GM19372 (cell line): Measurements from ENCODE around the gene RCC2.
"Not testable (repeated sequence)": the region's sequence is repeated elsewhere in the genome, so short reads cannot be mapped to it uniquely, and the experiment has no call there.

Experiments
- ATAC-seq: cut with Tn5 transposase; IDR thresholded peaks from one replicate; pipeline ENCODE4 v1.9.1; 2021; ENCODE audit warnings: mild to moderate bottlenecking, low read depth, moderate library complexity; ENCODE audit not compliant: unreplicated experiment

RCC2 gene

GRCh38 chr1:17439250-17440073, at the start of gene RCC2:
Gene RCC2, minus strand, starts transcription at chr1:17439677. Its CDS starts 1,163 bp downstream, at chr1:17438514.
- ATAC-seq = peak; percentile 49

GRCh38 chr1:17486242-17486641, 46.8 kb upstream of the RCC2 start:
- no peak for ATAC-seq

- ATAC-seq = no peak
Measured at GRCh38 chr1:17485281-17485680, 45.8 kb upstream of the RCC2 start.

DNA sequence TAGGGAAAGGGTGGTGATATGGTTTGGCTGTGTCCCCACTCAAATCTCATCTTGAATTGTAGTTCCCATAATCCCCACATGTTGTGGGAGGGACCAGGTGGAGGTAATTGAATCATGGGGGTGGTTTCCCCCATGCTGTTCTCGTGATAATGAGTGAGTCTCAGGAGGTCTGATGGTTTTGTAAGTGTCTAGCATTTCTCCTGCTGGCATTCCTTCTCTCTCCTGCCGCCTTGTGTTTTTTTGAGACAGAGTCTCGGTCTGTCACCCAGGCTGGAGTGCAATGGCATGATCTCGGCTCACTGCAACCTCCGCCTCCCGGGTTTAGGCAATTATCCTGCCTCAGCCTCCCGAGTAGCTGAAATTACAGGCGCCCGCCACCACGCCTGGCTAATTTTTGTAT, 42.5 kb upstream of the RCC2 start:
- not testable (repeated sequence) for ATAC-seq

DNA sequence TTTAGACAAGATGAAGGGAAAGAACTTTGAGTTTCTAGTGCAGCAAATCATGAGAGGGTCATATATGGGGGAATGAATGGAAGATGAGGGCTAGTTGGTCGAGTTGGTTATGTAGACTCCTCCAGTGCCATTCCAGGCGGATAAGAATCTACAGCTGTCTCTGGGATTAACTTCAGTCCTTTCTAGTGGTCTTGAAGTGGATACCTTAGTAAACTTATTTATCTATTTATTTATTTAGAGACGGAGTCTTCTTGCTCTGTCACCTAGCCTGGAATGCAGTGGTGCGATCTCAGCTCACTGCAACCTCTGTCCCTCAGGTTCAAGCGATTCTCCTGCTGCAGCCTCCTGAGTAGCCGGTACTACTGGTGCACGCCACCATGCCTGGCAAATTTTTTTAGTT, 41.4 kb upstream of the RCC2 start:
- ATAC-seq = no peak

DNA sequence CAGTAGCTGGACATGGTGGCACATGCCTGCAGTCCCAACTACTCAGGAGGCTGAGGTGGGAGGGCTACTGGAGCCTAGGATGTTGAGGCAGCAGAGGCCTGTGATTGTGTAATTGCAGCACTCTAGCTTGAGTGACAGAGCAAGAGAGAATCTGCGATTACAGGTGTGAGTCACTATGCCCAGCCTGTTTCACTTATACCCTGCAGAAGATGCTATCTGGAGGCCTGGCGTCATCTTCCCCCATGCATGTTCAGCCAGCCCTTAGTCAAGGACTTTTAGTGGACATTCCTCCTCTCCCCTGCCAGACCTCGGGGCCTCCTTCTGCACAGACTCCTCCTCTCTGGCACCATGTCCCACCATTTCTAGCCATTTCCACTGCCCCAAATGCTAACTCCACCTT, 36.3 kb upstream of the RCC2 start:
- ATAC-seq = no peak

GRCh38 chr1:17474836-17475555, 35.5 kb upstream of the RCC2 start:
- ATAC-seq = not testable (repeated sequence)

- no peak for ATAC-seq
Measured at GRCh38 chr1:17472814-17473213, 33.3 kb upstream of the RCC2 start.

DNA sequence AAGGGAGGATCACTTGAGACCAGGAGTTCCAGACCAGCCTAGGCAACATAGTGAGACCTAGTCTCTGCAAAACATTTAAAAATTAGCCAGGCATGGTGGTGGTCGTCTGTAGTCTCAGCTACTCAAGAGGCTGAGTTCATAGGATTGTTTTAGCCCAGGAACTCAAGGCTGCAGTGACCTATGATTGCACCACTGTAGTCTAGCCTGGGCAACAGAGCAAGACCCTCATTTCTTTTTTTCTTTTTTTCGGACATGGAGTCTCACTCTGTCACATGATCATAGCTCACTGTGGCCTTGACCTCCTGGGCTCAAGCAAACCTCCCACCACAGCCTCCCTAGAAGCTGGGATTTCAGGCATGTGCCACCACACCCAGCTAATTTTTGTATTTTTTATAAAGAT, 31.9 kb upstream of the RCC2 start:
- ATAC-seq = no peak

DNA sequence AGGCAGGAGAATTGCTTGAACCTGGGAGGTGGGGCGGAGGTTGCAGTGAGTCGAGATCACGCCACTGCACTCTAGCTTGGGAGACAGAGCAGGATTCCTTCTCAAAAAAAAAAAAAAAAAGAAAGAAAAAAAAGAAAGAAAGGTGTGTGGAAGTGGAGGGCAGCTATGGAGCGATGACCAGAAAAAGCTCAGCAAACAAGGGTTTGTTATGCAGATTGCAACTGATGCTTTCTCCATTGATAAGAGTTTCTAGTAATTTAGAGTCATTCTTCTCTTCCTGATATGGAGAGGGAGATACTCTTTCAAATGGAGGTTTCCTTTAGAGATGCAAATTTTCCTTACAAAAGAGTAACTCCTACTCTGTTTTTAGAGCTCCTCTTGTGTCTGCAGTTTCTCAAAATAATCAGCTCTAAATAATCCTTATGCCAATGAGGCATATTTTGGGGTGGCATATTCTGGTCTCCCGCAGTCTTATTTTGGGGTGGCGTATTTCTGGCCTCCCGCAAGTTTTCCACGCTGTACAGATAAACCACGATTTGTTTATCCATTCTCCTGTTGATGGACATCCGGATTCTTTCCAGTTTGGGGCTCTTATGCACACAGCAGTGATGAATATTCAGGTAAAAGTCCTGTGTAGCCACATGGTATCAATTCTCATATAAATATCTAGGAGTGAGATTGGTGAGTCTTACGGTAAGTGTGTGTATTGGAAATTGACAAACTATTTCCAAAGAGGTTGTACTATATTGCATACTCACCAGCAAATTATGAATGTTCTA, 30.7 kb upstream of the RCC2 start:
- ATAC-seq = no peak

- ATAC-seq = not testable (repeated sequence)
Measured at GRCh38 chr1:17468357-17469265, 29.1 kb upstream of the RCC2 start.

GRCh38 chr1:17466359-17466758, 26.9 kb upstream of the RCC2 start:
- ATAC-seq = no peak

DNA sequence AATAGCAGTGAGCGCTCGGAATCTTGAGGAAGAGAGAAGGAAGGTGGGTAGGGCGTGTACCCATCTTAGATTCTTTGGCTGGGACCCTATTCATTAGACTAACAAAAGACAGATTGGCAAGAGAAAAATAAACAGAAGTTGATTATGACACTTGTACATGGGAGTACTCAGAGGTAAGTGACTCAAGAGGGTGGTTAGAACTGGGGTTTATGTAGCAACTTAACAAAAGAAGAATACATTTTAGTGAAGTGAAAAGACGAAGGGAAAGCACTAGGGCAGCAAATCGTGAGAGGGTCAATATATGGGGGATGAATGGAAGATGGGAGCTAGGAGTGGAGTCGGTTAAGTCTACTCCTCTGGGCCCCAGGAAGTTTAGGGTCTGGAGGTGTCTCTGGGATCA, 25.8 kb upstream of the RCC2 start:
- no peak for ATAC-seq

GRCh38 chr1:17463991-17464390, 24.5 kb upstream of the RCC2 start:
- ATAC-seq = no peak

DNA sequence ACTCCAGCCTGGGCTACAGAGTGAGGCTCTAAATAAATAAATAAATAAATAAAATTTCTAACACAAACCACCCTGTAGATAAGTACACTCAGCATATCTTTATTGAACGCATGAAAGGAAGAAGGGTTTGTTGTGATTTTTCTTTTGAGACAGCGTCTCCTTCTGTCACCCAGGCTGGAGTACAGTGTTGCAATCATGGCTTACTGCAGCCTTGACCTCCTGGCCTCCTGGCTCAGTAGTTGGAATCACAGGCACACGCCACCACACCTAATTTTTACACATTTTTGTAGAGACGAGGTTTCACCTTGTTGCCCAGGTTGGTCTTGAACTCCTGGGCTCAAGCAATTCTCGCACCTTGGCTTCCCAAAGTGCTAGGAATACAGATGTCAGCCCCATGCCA, 23.2 kb upstream of the RCC2 start:
- no peak for ATAC-seq

GRCh38 chr1:17460219-17460618, 20.7 kb upstream of the RCC2 start:
- no peak for ATAC-seq

- ATAC-seq = no peak
Measured at GRCh38 chr1:17458794-17459193, 19.3 kb upstream of the RCC2 start.

DNA sequence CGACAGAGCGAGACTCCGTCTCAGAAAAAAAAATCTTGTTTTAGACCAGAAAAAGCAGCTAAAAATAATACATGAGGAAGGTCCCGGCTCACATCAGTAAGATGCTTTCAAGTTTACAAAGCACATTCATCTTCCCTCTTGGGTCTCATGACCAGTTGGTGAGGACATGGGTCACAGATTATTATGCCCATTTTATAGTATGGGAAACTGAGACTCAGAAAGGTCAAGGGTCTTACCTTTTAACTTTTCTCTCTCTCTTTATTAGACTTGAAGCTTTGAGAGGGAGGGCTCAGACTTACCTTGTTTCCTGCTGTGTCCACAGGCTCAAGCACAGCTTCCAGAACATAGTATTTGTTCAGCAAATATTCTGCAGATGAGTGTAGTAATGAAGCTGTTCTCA, 13.2 kb upstream of the RCC2 start:
- no peak for ATAC-seq

GRCh38 chr1:17452203-17452602, 12.7 kb upstream of the RCC2 start:
- not testable (repeated sequence) for ATAC-seq

DNA sequence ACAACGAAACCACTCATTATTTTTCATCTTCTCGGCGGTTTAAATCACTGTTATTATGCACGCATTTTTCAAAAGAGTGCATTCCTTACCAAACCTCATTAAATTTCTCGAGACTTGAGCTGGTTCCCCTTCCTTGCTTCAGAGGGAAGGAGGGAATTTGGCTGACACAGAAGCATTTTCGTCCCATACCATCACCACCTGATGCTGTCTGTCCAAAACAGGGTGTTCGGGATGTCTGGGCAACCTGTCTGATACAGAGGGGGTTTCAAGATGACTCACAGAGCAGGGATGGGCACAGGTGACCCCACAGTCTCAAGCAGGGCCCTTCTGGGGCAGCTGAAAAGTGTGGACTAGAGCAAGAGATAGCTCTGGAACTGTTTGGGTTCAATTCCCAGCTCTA, 12.3 kb upstream of the RCC2 start:
- ATAC-seq = no peak
